HepG2 (cell line): ENCODE results near the gene IKZF3. TPM values are rescaled to one million over a fixed set of nuclear protein-coding genes. Genes with fewer than 3 reads are reported as not detected.

ENCODE experiments used
- BHLHE40 ChIP-seq: IDR thresholded peaks from 2 replicates; pipeline ENCODE4 v1.6.1; 2011; ENCODE audit warnings: low read length, improper control_type of control experiment
- CENPX ChIP-seq: sonication (generic); formaldehyde crosslinking; IDR thresholded peaks from 2 replicates; pipeline ENCODE4 v1.9.0; 2021; ENCODE audit warnings: mild to moderate bottlenecking, missing genetic modification reagents, moderate library complexity
- KLF6 ChIP-seq: IDR thresholded peaks from 2 replicates; pipeline ENCODE4 v1.8.0; 2016; ENCODE audit warnings: missing biosample characterization, missing genetic modification reagents
- TCF7L2 ChIP-seq: IDR thresholded peaks from 2 replicates; pipeline ENCODE4 v1.6.1; 2011; ENCODE audit warnings: mild to moderate bottlenecking, low read depth, low read length, moderate library complexity
- TSC22D2 ChIP-seq: sonication (generic); formaldehyde crosslinking; IDR thresholded peaks from 2 replicates; pipeline ENCODE4 v1.5.1; 2020; ENCODE audit warnings: missing genetic modification reagents, mild to moderate bottlenecking, borderline replicate concordance
- ZFP37 ChIP-seq: sonication (generic); formaldehyde crosslinking; IDR thresholded peaks from 2 replicates; pipeline ENCODE4 v1.4.0; 2020; ENCODE audit warnings: missing genetic modification reagents, borderline replicate concordance
- ZNF121 ChIP-seq: sonication (generic); formaldehyde crosslinking; IDR thresholded peaks from 2 replicates; pipeline ENCODE4 v1.5.0; 2020; ENCODE audit warnings: mild to moderate bottlenecking, missing genetic modification reagents
- ZNF296 ChIP-seq: sonication (generic); formaldehyde crosslinking; conservative IDR thresholded peaks from 2 replicates; pipeline ENCODE4 v1.5.0; 2020; ENCODE audit warnings: mild to moderate bottlenecking, missing genetic modification reagents
- ZNF432 ChIP-seq: sonication (generic); formaldehyde crosslinking; IDR thresholded peaks from 2 replicates; pipeline ENCODE4 v1.5.0; 2020; ENCODE audit warnings: missing genetic modification reagents, mild to moderate bottlenecking, borderline replicate concordance
- polyA plus RNA-seq, 8 experiments: library from polyadenylated mRNA; depleted of rRNA in 3 of 8; stranded (reverse) in 7 of 8; unstranded in 1 of 8; fragments of >200 nt; fragmentation: Illumina TruSeq in 4 of 8; extraction: Trizol in 4 of 8; gene quantifications; 2 replicates each; pipeline versions ENCODE4 v1.2.1 to v1.2.3, GENCODE V29; 2011 to 2016; ENCODE audit warnings: low read depth in 4 of 8, missing spikeins in 1 of 8, mixed read lengths in 1 of 8; ENCODE audit not compliant: insufficient read depth in 1 of 8
- total RNA-seq, 5 experiments: library from RNA; depleted of rRNA; stranded (reverse); fragments of >200 nt; fragmentation: Illumina TruSeq; extraction: Trizol; gene quantifications; 2 replicates each; pipeline ENCODE4 v1.2.3, GENCODE V29; 2016; ENCODE audit warnings: low read depth in 1 of 5
- TF ChIP-seq, protein P1 (sequence below): sonication (generic); formaldehyde crosslinking; IDR thresholded peaks from 2 replicates; pipeline ENCODE4 v1.4.0; 2020; ENCODE audit warnings: missing genetic modification reagents
- TF ChIP-seq, protein P2 (sequence below): sonication (generic); formaldehyde crosslinking; IDR thresholded peaks from 2 replicates; pipeline ENCODE4 v1.5.1; 2020; ENCODE audit warnings: missing genetic modification reagents, mild to moderate bottlenecking, borderline replicate concordance
- TF ChIP-seq, protein P3 (sequence below): sonication (generic); formaldehyde crosslinking; IDR thresholded peaks from 2 replicates; pipeline ENCODE4 v1.5.0; 2020; ENCODE audit warnings: mild to moderate bottlenecking, missing genetic modification reagents, moderate library complexity
- TF ChIP-seq, protein P4 (sequence below): sonication (generic); formaldehyde crosslinking; IDR thresholded peaks from 2 replicates; pipeline ENCODE4 v1.4.0; 2020; ENCODE audit warnings: missing genetic modification reagents, borderline replicate concordance

IKZF3 gene
- total and polyA plus RNA-seq, 2 of the 13 experiments (the other 11 are each of a cell fraction or from before 2014, with no cell fraction given) = not detected

DNA sequence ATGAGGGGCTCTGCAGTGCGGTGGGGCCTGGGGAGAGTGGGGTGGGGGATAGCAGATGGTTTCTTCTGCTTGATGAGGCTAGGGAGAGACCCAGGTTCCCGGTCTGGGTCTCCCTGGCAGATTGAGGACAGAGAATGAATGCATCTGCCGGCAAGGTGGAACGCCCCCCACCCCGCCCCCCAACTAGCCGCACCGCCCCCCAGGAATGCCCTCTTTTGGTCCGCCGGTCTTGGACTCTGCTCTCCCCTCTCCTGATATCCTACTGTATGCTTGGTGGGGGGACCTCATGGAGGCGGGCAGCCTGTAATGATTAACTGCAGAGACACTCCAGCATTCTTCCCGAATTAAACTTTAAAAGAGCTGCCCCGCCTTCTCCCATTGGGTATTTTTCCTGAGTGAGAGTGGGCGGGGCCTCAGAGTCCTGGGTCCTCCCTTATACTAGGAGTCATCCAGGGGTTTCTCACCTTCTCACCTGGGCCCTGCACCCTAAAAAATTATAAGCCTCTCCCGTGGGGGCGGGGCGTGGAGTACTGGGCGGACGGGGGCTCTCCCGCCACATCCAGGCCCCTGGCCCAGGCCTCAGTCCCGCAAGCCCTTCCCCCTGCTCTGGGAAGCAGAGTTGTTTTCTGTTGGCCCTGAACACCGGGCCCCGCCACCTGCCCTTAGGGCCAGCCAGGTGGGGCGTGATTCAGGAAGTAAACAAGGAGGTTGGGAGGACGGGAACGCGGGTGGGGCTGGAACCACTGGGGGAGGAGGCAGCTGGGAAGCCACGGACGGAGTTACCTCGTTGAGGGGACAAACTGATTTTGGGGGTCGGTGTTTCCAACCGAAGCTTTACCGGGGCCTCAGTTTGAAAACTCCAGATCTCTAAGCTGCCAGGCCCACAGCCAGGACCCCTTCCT, 124.9 kb downstream of the IKZF3 start (continued):
- TF ChIP-seq, protein P1, sequence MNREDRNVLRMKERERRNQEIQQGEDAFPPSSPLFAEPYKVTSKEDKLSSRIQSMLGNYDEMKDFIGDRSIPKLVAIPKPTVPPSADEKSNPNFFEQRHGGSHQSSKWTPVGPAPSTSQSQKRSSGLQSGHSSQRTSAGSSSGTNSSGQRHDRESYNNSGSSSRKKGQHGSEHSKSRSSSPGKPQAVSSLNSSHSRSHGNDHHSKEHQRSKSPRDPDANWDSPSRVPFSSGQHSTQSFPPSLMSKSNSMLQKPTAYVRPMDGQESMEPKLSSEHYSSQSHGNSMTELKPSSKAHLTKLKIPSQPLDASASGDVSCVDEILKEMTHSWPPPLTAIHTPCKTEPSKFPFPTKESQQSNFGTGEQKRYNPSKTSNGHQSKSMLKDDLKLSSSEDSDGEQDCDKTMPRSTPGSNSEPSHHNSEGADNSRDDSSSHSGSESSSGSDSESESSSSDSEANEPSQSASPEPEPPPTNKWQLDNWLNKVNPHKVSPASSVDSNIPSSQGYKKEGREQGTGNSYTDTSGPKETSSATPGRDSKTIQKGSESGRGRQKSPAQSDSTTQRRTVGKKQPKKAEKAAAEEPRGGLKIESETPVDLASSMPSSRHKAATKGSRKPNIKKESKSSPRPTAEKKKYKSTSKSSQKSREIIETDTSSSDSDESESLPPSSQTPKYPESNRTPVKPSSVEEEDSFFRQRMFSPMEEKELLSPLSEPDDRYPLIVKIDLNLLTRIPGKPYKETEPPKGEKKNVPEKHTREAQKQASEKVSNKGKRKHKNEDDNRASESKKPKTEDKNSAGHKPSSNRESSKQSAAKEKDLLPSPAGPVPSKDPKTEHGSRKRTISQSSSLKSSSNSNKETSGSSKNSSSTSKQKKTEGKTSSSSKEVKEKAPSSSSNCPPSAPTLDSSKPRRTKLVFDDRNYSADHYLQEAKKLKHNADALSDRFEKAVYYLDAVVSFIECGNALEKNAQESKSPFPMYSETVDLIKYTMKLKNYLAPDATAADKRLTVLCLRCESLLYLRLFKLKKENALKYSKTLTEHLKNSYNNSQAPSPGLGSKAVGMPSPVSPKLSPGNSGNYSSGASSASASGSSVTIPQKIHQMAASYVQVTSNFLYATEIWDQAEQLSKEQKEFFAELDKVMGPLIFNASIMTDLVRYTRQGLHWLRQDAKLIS (CRISPR knock-in tag) = no peak
- TF ChIP-seq, protein P2, sequence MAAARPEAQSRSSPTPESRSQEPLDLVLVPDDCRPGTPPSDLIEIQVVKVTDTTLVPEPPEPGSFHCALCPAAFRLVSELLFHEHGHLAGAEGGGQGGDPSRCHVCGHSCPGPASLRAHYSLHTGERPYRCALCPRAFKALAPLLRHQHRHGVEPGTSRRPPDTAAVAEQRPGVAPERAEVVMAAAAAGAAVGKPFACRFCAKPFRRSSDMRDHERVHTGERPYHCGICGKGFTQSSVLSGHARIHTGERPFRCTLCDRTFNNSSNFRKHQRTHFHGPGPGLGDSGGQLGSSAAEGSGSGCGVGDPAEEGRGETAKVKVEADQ (CRISPR knock-in tag) = peak; percentile 71; the same call in 1 of the 2 replicates
- TF ChIP-seq ZNF121 (CRISPR knock-in tag) (peak; percentile 32; the same call in 1 of the 2 replicates), ZNF296 (no peak), BHLHE40 (no peak), TSC22D2 (CRISPR knock-in tag) (no peak; the same call in 1 of the 2 replicates), ZNF432 (CRISPR knock-in tag) (no peak), ZFP37 (CRISPR knock-in tag) (peak; percentile 47; the same call in 1 of the 2 replicates), CENPX (CRISPR knock-in tag) (no peak), TCF7L2 (no peak), KLF6 (CRISPR knock-in tag) (0 out of 2 replicates have a peak, but pooled peaks have one; percentile 58)
- TF ChIP-seq, protein P3, sequence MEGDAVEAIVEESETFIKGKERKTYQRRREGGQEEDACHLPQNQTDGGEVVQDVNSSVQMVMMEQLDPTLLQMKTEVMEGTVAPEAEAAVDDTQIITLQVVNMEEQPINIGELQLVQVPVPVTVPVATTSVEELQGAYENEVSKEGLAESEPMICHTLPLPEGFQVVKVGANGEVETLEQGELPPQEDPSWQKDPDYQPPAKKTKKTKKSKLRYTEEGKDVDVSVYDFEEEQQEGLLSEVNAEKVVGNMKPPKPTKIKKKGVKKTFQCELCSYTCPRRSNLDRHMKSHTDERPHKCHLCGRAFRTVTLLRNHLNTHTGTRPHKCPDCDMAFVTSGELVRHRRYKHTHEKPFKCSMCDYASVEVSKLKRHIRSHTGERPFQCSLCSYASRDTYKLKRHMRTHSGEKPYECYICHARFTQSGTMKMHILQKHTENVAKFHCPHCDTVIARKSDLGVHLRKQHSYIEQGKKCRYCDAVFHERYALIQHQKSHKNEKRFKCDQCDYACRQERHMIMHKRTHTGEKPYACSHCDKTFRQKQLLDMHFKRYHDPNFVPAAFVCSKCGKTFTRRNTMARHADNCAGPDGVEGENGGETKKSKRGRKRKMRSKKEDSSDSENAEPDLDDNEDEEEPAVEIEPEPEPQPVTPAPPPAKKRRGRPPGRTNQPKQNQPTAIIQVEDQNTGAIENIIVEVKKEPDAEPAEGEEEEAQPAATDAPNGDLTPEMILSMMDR (CRISPR knock-in tag) = peak; percentile 40
- TF ChIP-seq, protein P4, sequence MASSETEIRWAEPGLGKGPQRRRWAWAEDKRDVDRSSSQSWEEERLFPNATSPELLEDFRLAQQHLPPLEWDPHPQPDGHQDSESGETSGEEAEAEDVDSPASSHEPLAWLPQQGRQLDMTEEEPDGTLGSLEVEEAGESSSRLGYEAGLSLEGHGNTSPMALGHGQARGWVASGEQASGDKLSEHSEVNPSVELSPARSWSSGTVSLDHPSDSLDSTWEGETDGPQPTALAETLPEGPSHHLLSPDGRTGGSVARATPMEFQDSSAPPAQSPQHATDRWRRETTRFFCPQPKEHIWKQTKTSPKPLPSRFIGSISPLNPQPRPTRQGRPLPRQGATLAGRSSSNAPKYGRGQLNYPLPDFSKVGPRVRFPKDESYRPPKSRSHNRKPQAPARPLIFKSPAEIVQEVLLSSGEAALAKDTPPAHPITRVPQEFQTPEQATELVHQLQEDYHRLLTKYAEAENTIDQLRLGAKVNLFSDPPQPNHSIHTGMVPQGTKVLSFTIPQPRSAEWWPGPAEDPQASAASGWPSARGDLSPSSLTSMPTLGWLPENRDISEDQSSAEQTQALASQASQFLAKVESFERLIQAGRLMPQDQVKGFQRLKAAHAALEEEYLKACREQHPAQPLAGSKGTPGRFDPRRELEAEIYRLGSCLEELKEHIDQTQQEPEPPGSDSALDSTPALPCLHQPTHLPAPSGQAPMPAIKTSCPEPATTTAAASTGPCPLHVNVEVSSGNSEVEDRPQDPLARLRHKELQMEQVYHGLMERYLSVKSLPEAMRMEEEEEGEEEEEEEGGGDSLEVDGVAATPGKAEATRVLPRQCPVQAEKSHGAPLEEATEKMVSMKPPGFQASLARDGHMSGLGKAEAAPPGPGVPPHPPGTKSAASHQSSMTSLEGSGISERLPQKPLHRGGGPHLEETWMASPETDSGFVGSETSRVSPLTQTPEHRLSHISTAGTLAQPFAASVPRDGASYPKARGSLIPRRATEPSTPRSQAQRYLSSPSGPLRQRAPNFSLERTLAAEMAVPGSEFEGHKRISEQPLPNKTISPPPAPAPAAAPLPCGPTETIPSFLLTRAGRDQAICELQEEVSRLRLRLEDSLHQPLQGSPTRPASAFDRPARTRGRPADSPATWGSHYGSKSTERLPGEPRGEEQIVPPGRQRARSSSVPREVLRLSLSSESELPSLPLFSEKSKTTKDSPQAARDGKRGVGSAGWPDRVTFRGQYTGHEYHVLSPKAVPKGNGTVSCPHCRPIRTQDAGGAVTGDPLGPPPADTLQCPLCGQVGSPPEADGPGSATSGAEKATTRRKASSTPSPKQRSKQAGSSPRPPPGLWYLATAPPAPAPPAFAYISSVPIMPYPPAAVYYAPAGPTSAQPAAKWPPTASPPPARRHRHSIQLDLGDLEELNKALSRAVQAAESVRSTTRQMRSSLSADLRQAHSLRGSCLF (CRISPR knock-in tag) = no peak
